Tibial artery (tissue), 4 donors: ENCODE measurements around the gene PRSS27.

Source experiments
- DNase-seq, 2 donors: peaks; one replicate each; pipeline ENCODE4 v3.0.0-alpha.2; 2019
- H3K27ac ChIP-seq, 2 donors: fragments of 200-600 bp; sonication (generic) in 1 of 2; 1 replicate in 1 of 2; 2 replicates in 1 of 2; pipeline ENCODE4 v1.5.1; 2018 to 2019; ENCODE audit warnings: mild to moderate bottlenecking in 1 of 2
- H3K27me3 ChIP-seq, 2 donors: fragments of 200-600 bp; sonication (generic) in 1 of 2; one replicate each; pipeline versions ENCODE4 v1.5.1 to v1.6.0; 2016 to 2019
- H3K36me3 ChIP-seq, 3 donors: fragments of 200-600 bp; sonication (generic) in 2 of 3; one replicate each; pipeline ENCODE4 v1.5.1; 2016 to 2019; ENCODE audit warnings: mild to moderate bottlenecking in 2 of 3
- H3K4me1 ChIP-seq, 4 donors: fragments of 200-600 bp; sonication (generic) in 2 of 4; 1 replicate in 3 of 4; 2 replicates in 1 of 4; pipeline ENCODE4 v1.5.1; 2016 to 2019
- H3K4me3 ChIP-seq, 2 donors: fragments of 200-600 bp; sonication (generic) in 1 of 2; 1 replicate in 1 of 2; 2 replicates in 1 of 2; pipeline ENCODE4 v1.5.1; 2018 to 2019; ENCODE audit warnings: mild to moderate bottlenecking in 2 of 2
- H3K9me3 ChIP-seq, 3 donors: fragments of 200-600 bp; sonication (generic) in 1 of 3; one replicate each; pipeline ENCODE4 v1.5.1; 2016 to 2019
- intact Hi-C: fragments of 100-400 bp; cut with DNase I; formaldehyde crosslinking; loops from one replicate; pipeline ENCODE4 v1.15.0; 2023; ENCODE audit warnings: low total_unique reads
- TF ChIP-seq, protein P1 (sequence below), 2 experiments: fragments of 200-600 bp in 1 of 2; fragments of 450-650 bp in 1 of 2; IDR thresholded peaks; one replicate each; pipeline ENCODE4 v1.5.1; 2017 to 2019; ENCODE audit warnings: antibody characterized with exemption in 2 of 2, mild to moderate bottlenecking in 1 of 2, moderate library complexity in 1 of 2

Gene PRSS27

DNA sequence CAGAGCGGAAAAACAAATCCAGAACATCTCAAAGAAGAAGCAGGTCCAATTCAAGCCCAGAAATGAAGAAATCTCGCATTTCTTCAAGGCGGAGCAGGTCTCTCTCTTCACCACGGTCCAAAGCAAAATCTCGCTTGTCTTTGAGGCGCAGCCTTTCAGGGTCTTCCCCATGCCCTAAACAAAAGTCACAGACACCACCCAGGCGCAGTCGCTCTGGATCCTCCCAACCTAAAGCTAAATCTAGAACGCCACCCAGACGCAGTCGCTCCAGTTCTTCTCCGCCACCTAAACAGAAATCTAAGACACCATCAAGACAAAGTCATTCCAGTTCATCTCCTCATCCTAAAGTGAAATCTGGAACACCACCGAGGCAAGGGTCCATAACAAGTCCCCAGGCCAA is 42.7 kb upstream of the PRSS27 start:
- TF ChIP-seq, protein P1, sequence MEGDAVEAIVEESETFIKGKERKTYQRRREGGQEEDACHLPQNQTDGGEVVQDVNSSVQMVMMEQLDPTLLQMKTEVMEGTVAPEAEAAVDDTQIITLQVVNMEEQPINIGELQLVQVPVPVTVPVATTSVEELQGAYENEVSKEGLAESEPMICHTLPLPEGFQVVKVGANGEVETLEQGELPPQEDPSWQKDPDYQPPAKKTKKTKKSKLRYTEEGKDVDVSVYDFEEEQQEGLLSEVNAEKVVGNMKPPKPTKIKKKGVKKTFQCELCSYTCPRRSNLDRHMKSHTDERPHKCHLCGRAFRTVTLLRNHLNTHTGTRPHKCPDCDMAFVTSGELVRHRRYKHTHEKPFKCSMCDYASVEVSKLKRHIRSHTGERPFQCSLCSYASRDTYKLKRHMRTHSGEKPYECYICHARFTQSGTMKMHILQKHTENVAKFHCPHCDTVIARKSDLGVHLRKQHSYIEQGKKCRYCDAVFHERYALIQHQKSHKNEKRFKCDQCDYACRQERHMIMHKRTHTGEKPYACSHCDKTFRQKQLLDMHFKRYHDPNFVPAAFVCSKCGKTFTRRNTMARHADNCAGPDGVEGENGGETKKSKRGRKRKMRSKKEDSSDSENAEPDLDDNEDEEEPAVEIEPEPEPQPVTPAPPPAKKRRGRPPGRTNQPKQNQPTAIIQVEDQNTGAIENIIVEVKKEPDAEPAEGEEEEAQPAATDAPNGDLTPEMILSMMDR (IDR thresholded peaks at IDR 0.05), result no peak
- H3K27ac ChIP-seq, result no peak overlapping the region

DNA sequence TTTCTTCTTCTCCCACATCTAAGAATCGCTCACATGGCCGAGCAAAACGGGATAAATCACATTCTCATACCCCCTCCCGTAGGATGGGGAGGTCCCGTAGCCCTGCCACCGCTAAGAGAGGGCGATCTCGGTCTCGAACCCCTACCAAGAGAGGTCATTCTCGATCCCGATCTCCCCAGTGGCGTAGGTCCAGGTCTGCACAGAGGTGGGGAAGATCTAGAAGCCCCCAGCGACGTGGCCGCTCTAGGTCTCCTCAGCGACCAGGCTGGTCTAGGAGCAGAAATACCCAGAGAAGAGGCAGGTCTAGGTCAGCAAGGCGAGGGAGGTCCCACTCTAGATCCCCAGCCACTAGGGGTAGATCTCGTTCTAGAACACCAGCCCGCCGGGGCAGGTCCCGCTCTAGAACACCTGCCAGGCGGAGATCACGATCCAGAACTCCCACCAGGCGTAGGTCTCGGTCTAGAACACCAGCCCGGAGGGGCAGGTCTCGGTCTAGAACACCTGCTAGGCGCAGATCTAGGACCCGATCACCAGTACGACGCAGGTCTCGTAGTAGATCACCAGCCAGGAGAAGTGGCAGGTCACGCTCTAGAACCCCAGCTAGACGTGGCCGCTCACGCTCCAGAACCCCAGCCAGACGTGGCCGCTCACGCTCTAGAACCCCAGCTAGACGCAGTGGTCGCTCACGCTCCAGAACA is 42.0 kb upstream of the PRSS27 start:
- H3K4me3 ChIP-seq, result no peak overlapping the region
- no peak overlapping the region for H3K27ac ChIP-seq
- peaks cover 99 to 100% (median 99%) of the 10 kb centered on the region in 3 donors for H3K36me3 ChIP-seq
- no peaks in the 10 kb centered on the region for H3K27me3 ChIP-seq
- TF ChIP-seq, protein P1 (IDR thresholded peaks at IDR 0.05), result no peak
- no peaks in the 10 kb centered on the region for H3K9me3 ChIP-seq
- no peak for DNase-seq
- H3K4me1 ChIP-seq, result peaks cover 0 to 9% (median 2%) of the 10 kb centered on the region in 4 donors
- intact Hi-C loops, result no loop called here

More for the DNA sequence above, 42.7 kb upstream of the PRSS27 start:
- Histone ChIP-seq H3K27me3 (no peaks in the 10 kb centered on the region), H3K36me3 (peaks cover 100% of the 10 kb centered on the region in 3 donors), H3K4me3 (no peak overlapping the region), H3K4me1 (peaks cover 0 to 3% (median 1%) of the 10 kb centered on the region in 4 donors), H3K9me3 (no peaks in the 10 kb centered on the region)
- no peak for DNase-seq
- intact Hi-C loops, result no loop called here

DNA sequence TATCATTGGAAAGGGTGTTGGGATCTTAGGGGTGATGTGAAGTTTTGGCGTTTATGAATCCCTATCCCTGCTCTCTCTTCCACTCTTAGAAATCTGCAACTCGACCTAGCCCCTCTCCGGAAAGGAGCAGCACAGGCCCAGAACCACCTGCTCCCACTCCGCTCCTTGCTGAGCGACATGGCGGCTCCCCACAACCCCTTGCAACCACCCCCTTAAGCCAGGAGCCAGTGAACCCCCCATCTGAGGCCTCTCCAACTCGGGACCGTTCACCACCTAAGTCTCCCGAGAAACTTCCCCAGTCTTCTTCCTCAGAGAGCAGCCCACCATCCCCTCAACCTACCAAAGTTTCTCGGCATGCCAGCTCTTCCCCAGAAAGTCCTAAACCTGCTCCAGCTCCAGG is 41.4 kb upstream of the PRSS27 start:
- TF ChIP-seq, protein P1 (IDR thresholded peaks at IDR 0.05), result no peak
- no peak for DNase-seq
- H3K27ac ChIP-seq, result no peak overlapping the region
- peaks cover 0 to 14% (median 5%) of the 10 kb centered on the region in 4 donors for H3K4me1 ChIP-seq
- H3K36me3 ChIP-seq, result peaks cover 93 to 100% (median 94%) of the 10 kb centered on the region in 3 donors
- H3K9me3 ChIP-seq, result no peaks in the 10 kb centered on the region
- intact Hi-C loops, result no loop called here
- H3K4me3 ChIP-seq, result no peak overlapping the region
- H3K27me3 ChIP-seq, result no peaks in the 10 kb centered on the region

DNA sequence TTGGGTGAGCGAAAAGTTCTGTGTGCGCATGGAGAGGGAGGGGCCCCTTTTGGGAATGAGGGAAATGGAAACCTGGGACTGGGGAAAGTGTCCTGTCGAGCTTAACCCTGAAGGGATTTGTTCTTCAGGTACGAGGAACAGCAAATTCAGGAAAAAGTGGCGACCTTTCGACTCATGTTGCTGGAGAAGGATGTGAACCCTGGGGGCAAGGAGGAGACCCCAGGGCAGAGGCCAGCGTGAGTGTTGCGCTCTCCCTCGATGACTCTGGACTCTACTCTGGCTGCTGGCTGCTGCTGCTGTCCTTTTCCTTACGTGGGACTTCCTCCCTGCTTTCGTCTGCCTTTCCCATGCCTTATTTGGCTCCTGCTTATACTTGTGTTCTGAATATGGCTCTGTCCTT is 37.3 kb upstream of the PRSS27 start:
- no peak overlapping the region for H3K27ac ChIP-seq
- intact Hi-C loops, result no loop called here
- TF ChIP-seq, protein P1 (IDR thresholded peaks at IDR 0.05), result no peak
- H3K4me1 ChIP-seq, result peaks cover 0 to 44% (median 29%) of the 10 kb centered on the region in 4 donors
- peaks cover 52 to 64% (median 52%) of the 10 kb centered on the region in 3 donors for H3K36me3 ChIP-seq
- H3K9me3 ChIP-seq, result no peaks in the 10 kb centered on the region
- no peaks in the 10 kb centered on the region for H3K27me3 ChIP-seq
- no peak overlapping the region for H3K4me3 ChIP-seq
- DNase-seq, result no peak

DNA sequence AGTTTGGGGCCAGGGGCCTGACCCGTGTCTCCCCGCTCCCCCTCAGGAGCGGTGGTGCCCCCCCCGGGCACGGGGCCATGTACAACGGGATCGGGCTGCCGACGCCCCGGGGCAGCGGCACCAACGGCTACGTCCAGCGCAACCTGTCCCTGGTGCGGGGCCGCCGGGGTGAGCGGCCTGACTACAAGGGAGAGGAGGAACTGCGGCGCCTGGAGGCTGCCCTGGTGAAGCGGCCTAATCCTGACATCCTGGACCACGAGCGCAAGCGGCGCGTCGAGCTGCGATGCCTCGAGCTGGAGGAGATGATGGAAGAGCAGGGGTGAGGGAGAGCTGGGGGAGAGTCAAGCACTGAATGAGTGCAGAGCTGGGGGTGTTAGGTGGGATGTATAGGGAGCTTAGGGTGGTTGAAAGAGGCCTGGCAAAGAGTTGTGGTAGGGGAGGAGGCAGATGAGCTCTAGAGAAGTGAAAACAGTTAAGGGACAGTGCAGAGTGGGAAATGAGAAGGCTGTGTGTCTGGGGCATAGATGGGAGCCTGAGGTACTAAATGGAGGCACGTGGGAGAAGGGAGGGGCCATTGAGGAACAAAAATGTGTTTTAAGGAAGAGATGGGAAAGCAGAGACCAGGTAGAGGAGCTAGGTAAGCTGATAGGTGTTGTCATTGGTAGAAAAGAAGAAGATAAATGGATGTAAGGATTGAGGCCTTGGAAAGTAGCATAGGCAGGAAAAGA is 36.4 kb upstream of the PRSS27 start:
- Histone ChIP-seq H3K27me3 (no peaks in the 10 kb centered on the region), H3K9me3 (no peaks in the 10 kb centered on the region), H3K4me3 (no peak overlapping the region), H3K27ac (no peak overlapping the region), H3K4me1 (peaks cover 0 to 49% (median 35%) of the 10 kb centered on the region in 4 donors), H3K36me3 (peaks cover 43 to 55% (median 44%) of the 10 kb centered on the region in 3 donors)
- intact Hi-C loops, result no loop called here
- TF ChIP-seq, protein P1 (IDR thresholded peaks at IDR 0.05), result no peak
- no peak for DNase-seq
